Lower lobe of right lung (tissue), 2 donors: ENCODE measurements around the gene PHLDA3. TPM values are rescaled to one million over a fixed set of nuclear protein-coding genes. Genes with fewer than 3 reads are reported as not detected.

Source experiments
- ATAC-seq, 2 donors: fragments of 200-7000 bp; cut with Tn5 transposase; one replicate each; pipeline ENCODE4 v1.9.1; 2020 to 2022; ENCODE audit warnings: mild to moderate bottlenecking in 2 of 2, moderate library complexity in 2 of 2
- DNase-seq: peaks from one replicate; pipeline ENCODE4 v3.0.0-alpha.2; 2020
- H3K27ac ChIP-seq: fragments of 200-600 bp; one replicate; pipeline ENCODE4 v1.8.0; 2022
- H3K27me3 ChIP-seq: fragments of 200-600 bp; one replicate; pipeline ENCODE4 v1.8.0; 2022; ENCODE audit warnings: low read depth
- H3K36me3 ChIP-seq: fragments of 200-600 bp; one replicate; pipeline ENCODE4 v1.8.0; 2022; ENCODE audit warnings: mild to moderate bottlenecking
- H3K4me1 ChIP-seq: fragments of 200-600 bp; one replicate; pipeline ENCODE4 v1.8.0; 2022
- H3K4me3 ChIP-seq: fragments of 200-600 bp; one replicate; pipeline ENCODE4 v1.8.0; 2022; ENCODE audit warnings: mild to moderate bottlenecking
- H3K9me3 ChIP-seq: fragments of 200-600 bp; one replicate; pipeline ENCODE4 v1.8.0; 2022
- intact Hi-C: fragments of 100-400 bp; cut with DNase I; formaldehyde crosslinking; loops from one replicate; pipeline ENCODE4 v1.11.0; 2022
- total RNA-seq: library from RNA; stranded (reverse); fragmentation: NEBNext Ultra II Directional; extraction: Animal tissue kit (Norgen Biotek cat#: 25700); gene quantifications from one replicate; pipeline ENCODE4 v1.2.1, GENCODE V29; 2021
- TF ChIP-seq, protein P1 (sequence below): fragments of 200-600 bp; IDR thresholded peaks from one replicate; pipeline ENCODE4 v1.8.0; 2022; ENCODE audit warnings: antibody characterized with exemption, mild to moderate bottlenecking
- donor health status: DM: no; HTN: yes; CAD: no; lungs with severe emphysema.

PHLDA3 gene
- total RNA-seq, 1 donor from 2014 or later: 97.1 TPM

DNA sequence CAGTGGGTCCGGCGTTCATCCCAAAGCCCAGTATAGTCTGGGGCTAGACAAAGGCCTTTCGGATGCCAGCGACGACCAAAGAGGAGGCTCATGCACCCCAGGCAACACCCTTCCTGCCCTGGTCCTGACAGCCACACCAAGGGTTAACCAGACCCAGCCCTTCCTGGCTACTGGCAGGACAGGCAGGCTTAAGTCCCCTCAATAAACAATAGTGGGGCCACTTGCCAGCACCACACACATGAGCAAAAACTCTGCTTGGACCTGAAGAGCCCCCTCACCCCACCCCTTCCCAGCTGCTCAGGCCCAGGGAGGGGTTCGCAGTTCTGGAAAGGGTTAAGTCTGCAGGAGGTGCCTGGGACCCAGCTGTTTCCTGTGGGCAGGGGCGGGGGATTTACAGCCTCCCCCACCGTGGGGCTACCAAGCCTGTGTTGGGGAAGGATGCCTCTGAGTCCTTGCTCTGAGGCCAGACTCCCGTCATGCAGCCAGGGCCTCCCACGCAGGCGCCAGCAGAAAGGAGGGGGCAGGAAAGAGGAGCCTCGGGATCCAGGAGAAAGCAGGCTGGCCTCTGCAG lies 18.2 kb downstream of the PHLDA3 start:
- peak; percentile 82 for DNase-seq
- H3K27ac ChIP-seq: peak overlapping the region; percentile 75
- peaks cover 43% of the 10 kb centered on the region for H3K4me1 ChIP-seq
- intact Hi-C loops: no loop called here
- H3K4me3 ChIP-seq: peak overlapping the region; percentile 27
- H3K9me3 ChIP-seq: no peaks in the 10 kb centered on the region
- H3K36me3 ChIP-seq: no peaks in the 10 kb centered on the region
- peak; percentile 56 to 63 for ATAC-seq
- TF ChIP-seq, protein P1, sequence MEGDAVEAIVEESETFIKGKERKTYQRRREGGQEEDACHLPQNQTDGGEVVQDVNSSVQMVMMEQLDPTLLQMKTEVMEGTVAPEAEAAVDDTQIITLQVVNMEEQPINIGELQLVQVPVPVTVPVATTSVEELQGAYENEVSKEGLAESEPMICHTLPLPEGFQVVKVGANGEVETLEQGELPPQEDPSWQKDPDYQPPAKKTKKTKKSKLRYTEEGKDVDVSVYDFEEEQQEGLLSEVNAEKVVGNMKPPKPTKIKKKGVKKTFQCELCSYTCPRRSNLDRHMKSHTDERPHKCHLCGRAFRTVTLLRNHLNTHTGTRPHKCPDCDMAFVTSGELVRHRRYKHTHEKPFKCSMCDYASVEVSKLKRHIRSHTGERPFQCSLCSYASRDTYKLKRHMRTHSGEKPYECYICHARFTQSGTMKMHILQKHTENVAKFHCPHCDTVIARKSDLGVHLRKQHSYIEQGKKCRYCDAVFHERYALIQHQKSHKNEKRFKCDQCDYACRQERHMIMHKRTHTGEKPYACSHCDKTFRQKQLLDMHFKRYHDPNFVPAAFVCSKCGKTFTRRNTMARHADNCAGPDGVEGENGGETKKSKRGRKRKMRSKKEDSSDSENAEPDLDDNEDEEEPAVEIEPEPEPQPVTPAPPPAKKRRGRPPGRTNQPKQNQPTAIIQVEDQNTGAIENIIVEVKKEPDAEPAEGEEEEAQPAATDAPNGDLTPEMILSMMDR: no peak
- no peaks in the 10 kb centered on the region for H3K27me3 ChIP-seq

DNA sequence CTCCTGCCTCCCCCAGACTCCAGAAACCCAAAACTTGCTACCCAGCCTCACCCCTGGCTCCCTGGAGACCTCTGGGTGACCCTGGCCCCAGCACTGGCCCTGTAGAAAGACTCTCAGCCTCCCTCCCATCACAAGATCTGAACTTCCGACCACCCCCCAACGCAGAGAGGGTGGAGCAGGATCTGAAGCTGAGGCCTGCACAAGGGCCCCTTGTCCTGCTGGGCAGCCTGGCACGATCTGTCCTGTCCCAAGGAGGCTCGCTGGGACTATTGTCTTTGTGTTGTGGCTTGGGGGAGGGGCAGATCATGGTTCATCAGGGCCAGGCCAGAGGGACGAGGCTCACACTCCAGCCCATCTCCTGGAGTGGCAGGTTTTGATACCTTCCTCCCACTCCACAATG lies 20.0 kb downstream of the PHLDA3 start:
- H3K9me3 ChIP-seq: no peaks in the 10 kb centered on the region
- no peak overlapping the region for H3K4me3 ChIP-seq
- intact Hi-C loops: no loop called here
- DNase-seq: no peak
- H3K27ac ChIP-seq: peak overlapping the region; percentile 75
- peak in 1 of 2 donors; percentile 5 for ATAC-seq
- no peaks in the 10 kb centered on the region for H3K27me3 ChIP-seq
- TF ChIP-seq, protein P1: no peak
- H3K4me1 ChIP-seq: peaks cover 38% of the 10 kb centered on the region
- no peaks in the 10 kb centered on the region for H3K36me3 ChIP-seq

DNA sequence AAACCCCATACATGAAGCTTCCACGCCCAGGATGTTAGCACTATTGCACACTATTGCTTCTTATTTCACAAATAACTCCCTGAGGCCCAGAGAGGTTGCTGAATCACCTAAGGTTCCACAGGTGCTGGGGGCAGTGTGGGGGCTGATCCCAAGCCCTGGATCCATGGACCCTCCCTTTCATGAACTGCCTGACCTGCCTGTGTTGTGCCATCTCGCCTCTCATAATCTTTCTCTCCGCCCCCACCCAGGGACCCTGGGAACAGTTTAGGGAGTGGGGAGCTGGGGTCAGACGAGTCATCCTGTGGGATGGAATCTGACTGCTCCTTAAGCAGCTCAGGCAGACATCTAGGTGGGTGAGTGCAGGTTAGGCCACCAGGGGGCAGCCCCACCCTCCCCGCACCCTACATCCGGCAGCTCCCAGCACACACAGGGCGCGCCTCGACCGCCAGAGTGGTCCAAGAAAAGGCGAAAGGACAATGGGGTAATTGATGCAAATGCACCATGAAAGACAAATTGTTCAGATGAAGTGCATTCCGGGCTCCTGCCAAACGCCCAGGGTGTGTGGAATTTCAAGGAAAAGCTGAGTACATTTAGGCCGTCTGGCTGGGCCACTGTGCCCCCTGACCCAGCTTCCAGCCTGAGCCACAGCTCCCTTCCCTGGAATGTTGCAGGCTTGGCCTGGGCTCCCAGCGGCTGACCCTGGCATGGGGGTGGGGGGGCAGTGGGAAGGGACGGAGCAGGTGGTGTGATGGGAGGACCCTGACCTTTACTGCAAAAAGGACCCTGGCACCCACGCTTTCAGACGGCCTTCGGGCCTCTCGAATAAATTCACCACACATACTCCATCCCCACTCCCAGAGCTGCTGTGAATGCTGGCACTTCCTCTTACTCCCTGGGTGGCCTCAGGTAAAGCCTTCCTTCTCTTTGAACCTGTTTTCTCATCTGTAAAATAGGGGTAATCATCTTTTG lies 20.8 kb downstream of the PHLDA3 start:
- TF ChIP-seq, protein P1: peak; percentile 88
- H3K4me3 ChIP-seq: no peak overlapping the region
- H3K4me1 ChIP-seq: peaks cover 38% of the 10 kb centered on the region
- ATAC-seq: peak; percentile 91 to 95
- peak overlapping the region; percentile 75 for H3K27ac ChIP-seq
- H3K27me3 ChIP-seq: no peaks in the 10 kb centered on the region
- intact Hi-C loops: no loop called here
- H3K36me3 ChIP-seq: no peaks in the 10 kb centered on the region
- DNase-seq: peak; percentile 86
- no peaks in the 10 kb centered on the region for H3K9me3 ChIP-seq

DNA sequence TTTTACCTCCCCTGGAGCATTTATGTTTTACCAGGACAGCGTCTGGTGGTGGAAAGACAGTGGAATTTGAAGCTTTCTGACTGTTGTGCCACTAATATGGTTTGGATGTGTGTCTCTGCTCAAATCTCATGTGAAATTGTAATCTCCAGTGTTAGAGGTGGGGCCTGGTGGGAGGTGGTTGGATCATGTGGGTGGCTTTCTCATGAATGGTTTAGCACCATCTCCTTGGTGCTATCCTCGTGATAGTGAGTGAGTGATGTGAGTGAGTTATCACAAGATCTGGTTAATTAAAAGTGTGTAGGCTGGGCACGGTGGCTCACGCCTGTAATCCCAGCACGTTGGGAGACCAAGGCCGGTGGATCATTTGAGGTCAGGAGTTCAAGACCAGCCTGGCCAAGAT lies 23.7 kb downstream of the PHLDA3 start:
- peaks cover 27% of the 10 kb centered on the region for H3K4me1 ChIP-seq
- H3K9me3 ChIP-seq: no peaks in the 10 kb centered on the region
- intact Hi-C loops: no loop called here
- H3K27ac ChIP-seq: no peak overlapping the region
- H3K36me3 ChIP-seq: no peaks in the 10 kb centered on the region
- no peak for DNase-seq
- H3K27me3 ChIP-seq: no peaks in the 10 kb centered on the region
- TF ChIP-seq, protein P1: no peak
- H3K4me3 ChIP-seq: no peak overlapping the region
- no peak for ATAC-seq

DNA sequence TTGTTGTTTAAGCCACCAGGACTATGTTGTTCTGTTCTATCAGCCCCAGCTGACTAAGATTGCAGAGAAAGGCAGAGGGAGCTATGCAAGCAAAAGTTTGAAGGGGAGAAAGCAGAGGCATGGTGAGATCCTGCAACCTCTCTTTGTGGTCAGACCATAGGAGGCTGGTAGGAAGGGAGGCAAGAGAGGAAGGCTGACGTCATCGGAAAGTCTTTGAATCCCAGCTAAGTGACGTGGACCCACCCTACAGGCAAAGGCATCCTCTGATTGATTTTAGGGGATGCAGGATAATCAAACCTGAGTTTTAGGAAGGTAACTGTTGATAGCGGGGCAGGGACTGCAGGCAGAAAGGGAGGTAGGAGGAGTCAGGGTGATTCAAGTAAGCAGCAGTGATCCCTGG lies 24.2 kb downstream of the PHLDA3 start:
- DNase-seq: no peak
- ATAC-seq: no peak
- no peak overlapping the region for H3K27ac ChIP-seq
- no peak overlapping the region for H3K4me3 ChIP-seq
- H3K36me3 ChIP-seq: no peaks in the 10 kb centered on the region
- H3K4me1 ChIP-seq: peaks cover 21% of the 10 kb centered on the region
- no peaks in the 10 kb centered on the region for H3K9me3 ChIP-seq
- H3K27me3 ChIP-seq: no peaks in the 10 kb centered on the region
- TF ChIP-seq, protein P1: no peak
- intact Hi-C loops: no loop called here
